HepG2 (cell line): Measurements from ENCODE around the gene DNAJB11. TPM values are rescaled to one million over a fixed set of nuclear protein-coding genes. Genes with fewer than 3 reads are reported as not detected.

Experiments
- BCLAF1 ChIP-seq: fragments of 450-650 bp; IDR thresholded peaks from 2 replicates; pipeline ENCODE4 v1.6.1; 2017; ENCODE audit warnings: mild to moderate bottlenecking
- BORCS8-MEF2B ChIP-seq: sonication (generic); formaldehyde crosslinking; IDR thresholded peaks from 2 replicates; pipeline ENCODE4 v1.8.0; 2022; ENCODE audit warnings: mild to moderate bottlenecking, missing genetic modification reagents
- GMEB2 ChIP-seq: IDR thresholded peaks from 2 replicates; pipeline ENCODE4 v1.6.1; 2016; ENCODE audit warnings: missing biosample characterization, missing genetic modification reagents, low read depth
- HINFP ChIP-seq: sonication (generic); formaldehyde crosslinking; IDR thresholded peaks from 2 replicates; pipeline ENCODE4 v1.4.0; 2020; ENCODE audit warnings: low read depth, mild to moderate bottlenecking, missing genetic modification reagents
- MBD4 ChIP-seq: IDR thresholded peaks from 2 replicates; pipeline ENCODE4 v1.6.1; 2012; ENCODE audit warnings: low read length, inconsistent platforms, borderline replicate concordance
- PHF20 ChIP-seq: sonication (generic); formaldehyde crosslinking; IDR thresholded peaks from 2 replicates; pipeline ENCODE4 v1.5.0; 2020; ENCODE audit warnings: mild to moderate bottlenecking, missing genetic modification reagents
- POGK ChIP-seq: sonication (generic); formaldehyde crosslinking; conservative IDR thresholded peaks from 2 replicates; pipeline ENCODE4 v1.8.0; 2022; ENCODE audit warnings: mild to moderate bottlenecking, moderate library complexity, missing genetic modification reagents
- SIX4 ChIP-seq: sonication (generic); formaldehyde crosslinking; IDR thresholded peaks from 2 replicates; pipeline ENCODE4 v1.4.0; 2020; ENCODE audit warnings: missing genetic modification reagents
- TMF1 ChIP-seq: sonication (generic); formaldehyde crosslinking; IDR thresholded peaks from 2 replicates; pipeline ENCODE4 v1.8.1; 2022; ENCODE audit warnings: low read depth, missing genetic modification reagents
- ZNF20 ChIP-seq: sonication (generic); formaldehyde crosslinking; IDR thresholded peaks from 2 replicates; pipeline ENCODE4 v1.4.0; 2020; ENCODE audit warnings: mild to moderate bottlenecking, moderate library complexity, missing genetic modification reagents
- ZNF235 ChIP-seq: sonication (generic); formaldehyde crosslinking; IDR thresholded peaks from 2 replicates; pipeline ENCODE4 v1.8.1; 2023; ENCODE audit warnings: mild to moderate bottlenecking, missing genetic modification reagents, borderline replicate concordance
- ZNF276 ChIP-seq: sonication (generic); formaldehyde crosslinking; IDR thresholded peaks from 2 replicates; pipeline ENCODE4 v1.4.0; 2020; ENCODE audit warnings: mild to moderate bottlenecking, low read depth, missing genetic modification reagents
- ZNF567 ChIP-seq: sonication (generic); formaldehyde crosslinking; IDR thresholded peaks from 2 replicates; pipeline ENCODE4 v1.8.1; 2023; ENCODE audit warnings: mild to moderate bottlenecking, missing genetic modification reagents, borderline replicate concordance
- ZNF607 ChIP-seq: sonication (generic); formaldehyde crosslinking; IDR thresholded peaks from 2 replicates; pipeline ENCODE4 v1.5.1; 2020; ENCODE audit warnings: missing genetic modification reagents, mild to moderate bottlenecking, borderline replicate concordance
- ZNF704 ChIP-seq: sonication (generic); formaldehyde crosslinking; IDR thresholded peaks from 2 replicates; pipeline ENCODE4 v1.8.1; 2023; ENCODE audit warnings: mild to moderate bottlenecking, inconsistent platforms, moderate library complexity, missing genetic modification reagents, borderline replicate concordance
- ZNF772 ChIP-seq: sonication (generic); formaldehyde crosslinking; IDR thresholded peaks from 2 replicates; pipeline ENCODE4 v1.5.0; 2020; ENCODE audit warnings: mild to moderate bottlenecking, missing genetic modification reagents
- polyA plus RNA-seq, 8 experiments: library from polyadenylated mRNA; depleted of rRNA in 3 of 8; stranded (reverse) in 7 of 8; unstranded in 1 of 8; fragments of >200 nt; fragmentation: Illumina TruSeq in 4 of 8; extraction: Trizol in 4 of 8; gene quantifications; 2 replicates each; pipeline versions ENCODE4 v1.2.1 to v1.2.3, GENCODE V29; 2011 to 2016; ENCODE audit warnings: low read depth in 4 of 8, missing spikeins in 1 of 8, mixed read lengths in 1 of 8; ENCODE audit not compliant: insufficient read depth in 1 of 8
- total RNA-seq, 5 experiments: library from RNA; depleted of rRNA; stranded (reverse); fragments of >200 nt; fragmentation: Illumina TruSeq; extraction: Trizol; gene quantifications; 2 replicates each; pipeline ENCODE4 v1.2.3, GENCODE V29; 2016; ENCODE audit warnings: low read depth in 1 of 5

DNAJB11 gene
- total and polyA plus RNA-seq, 2 of the 13 experiments (the other 11 are each of a cell fraction or from before 2014, with no cell fraction given), result 41.0 to 132 TPM

GRCh38 chr3:186599142-186599784 lies 28.7 kb downstream of the DNAJB11 start (continued):
- TF ChIP-seq ZNF704, result no peak
- TF ChIP-seq GMEB2 (CRISPR knock-in tag), result no peak
- no peak for TF ChIP-seq ZNF20 (CRISPR knock-in tag)
- 0 out of 2 replicates have a peak, but pooled peaks have one; percentile 37 for TF ChIP-seq SIX4
- no peak for TF ChIP-seq HINFP (CRISPR knock-in tag)
- TF ChIP-seq ZNF772 (CRISPR knock-in tag), result no peak
- no peak for TF ChIP-seq ZNF607 (CRISPR knock-in tag)
- peak; percentile 30; the same call in 1 of the 2 replicates for TF ChIP-seq MBD4
- TF ChIP-seq ZNF276, result no peak
- no peak for TF ChIP-seq BCLAF1
- no peak; the same call in 1 of the 2 replicates for TF ChIP-seq POGK (CRISPR knock-in tag)
- TF ChIP-seq BORCS8-MEF2B (CRISPR knock-in tag), result no peak
- 0 out of 2 replicates have a peak, but pooled peaks have one; percentile 56 for TF ChIP-seq ZNF567
- TF ChIP-seq TMF1, result no peak
- no peak for TF ChIP-seq ZNF235
- TF ChIP-seq PHF20, result no peak
